ENCODE data around the gene VCAN.

Gene VCAN

GRCh38 chr5:83564069-83564749 is 92.7 kb downstream of the VCAN start:
- no peak for DNase-seq (ENCODE audit: low read depth)

GRCh38 chr5:83567741-83568140 is 96.2 kb downstream of the VCAN start:
- no peak for DNase-seq (ENCODE audit: low read depth)

GRCh38 chr5:83568186-83568585 is 96.6 kb downstream of the VCAN start:
- DNase-seq (ENCODE audit: low read depth): no peak

GRCh38 chr5:83570916-83571315 is 99.4 kb downstream of the VCAN start:
- no peak for DNase-seq (ENCODE audit: low read depth)

GRCh38 chr5:83572271-83572670 is 100.7 kb downstream of the VCAN start:
- no peak for DNase-seq (ENCODE audit: low read depth)

GRCh38 chr5:83576341-83576740 is 104.8 kb downstream of the VCAN start:
- no peak for DNase-seq (ENCODE audit: low read depth)

GRCh38 chr5:83577036-83577636 is 105.6 kb downstream of the VCAN start:
- no peak for DNase-seq (ENCODE audit: low read depth)

- no peak for DNase-seq (ENCODE audit: low read depth)
Observed at GRCh38 chr5:83583859-83584258, 112.3 kb downstream of the VCAN start.

GRCh38 chr5:83586874-83587776 is 115.6 kb downstream of the VCAN start:
- DNase-seq (ENCODE audit: low read depth): no peak

- no peak for DNase-seq (ENCODE audit: low read depth)
Observed at GRCh38 chr5:83589786-83590185, 118.2 kb downstream of the VCAN start.

- no peak for DNase-seq (ENCODE audit: low read depth)
Observed at GRCh38 chr5:83590966-83591365, 119.4 kb downstream of the VCAN start.

GRCh38 chr5:83595217-83595616 is 123.7 kb downstream of the VCAN start:
- DNase-seq (ENCODE audit: low read depth): no peak

GRCh38 chr5:83608122-83608521 is 136.6 kb downstream of the VCAN start:
- no peak for DNase-seq (ENCODE audit: low read depth)

- no peak for DNase-seq (ENCODE audit: low read depth)
Observed at GRCh38 chr5:83614841-83615240, 143.3 kb downstream of the VCAN start.

- DNase-seq (ENCODE audit: low read depth): no peak
Observed at GRCh38 chr5:83628360-83628759, 156.8 kb downstream of the VCAN start.

All from activated T-helper 1 cell treated with Interleukin-2 at 50 U/mL for 16 hours (primary cell).